LoVo (cell line): ENCODE results near the gene PARD6A.
"Not testable (repeated sequence)": the region's sequence is repeated elsewhere in the genome, so short reads cannot be mapped to it uniquely, and the experiment has no call there.

Source experiments
- DNase-seq: peaks from one replicate; pipeline ENCODE4 v3.0.0-alpha.2; 2016; ENCODE audit warnings: low spot score

PARD6A gene

GRCh38 chr16:67685388-67686112, 24.8 kb downstream of the PARD6A start:
- DNase-seq, result no peak

- not testable (repeated sequence) for DNase-seq
Measured at GRCh38 chr16:67693517-67694285, 32.9 kb downstream of the PARD6A start.

GRCh38 chr16:67694611-67695010, 33.9 kb downstream of the PARD6A start:
- no peak for DNase-seq

DNA sequence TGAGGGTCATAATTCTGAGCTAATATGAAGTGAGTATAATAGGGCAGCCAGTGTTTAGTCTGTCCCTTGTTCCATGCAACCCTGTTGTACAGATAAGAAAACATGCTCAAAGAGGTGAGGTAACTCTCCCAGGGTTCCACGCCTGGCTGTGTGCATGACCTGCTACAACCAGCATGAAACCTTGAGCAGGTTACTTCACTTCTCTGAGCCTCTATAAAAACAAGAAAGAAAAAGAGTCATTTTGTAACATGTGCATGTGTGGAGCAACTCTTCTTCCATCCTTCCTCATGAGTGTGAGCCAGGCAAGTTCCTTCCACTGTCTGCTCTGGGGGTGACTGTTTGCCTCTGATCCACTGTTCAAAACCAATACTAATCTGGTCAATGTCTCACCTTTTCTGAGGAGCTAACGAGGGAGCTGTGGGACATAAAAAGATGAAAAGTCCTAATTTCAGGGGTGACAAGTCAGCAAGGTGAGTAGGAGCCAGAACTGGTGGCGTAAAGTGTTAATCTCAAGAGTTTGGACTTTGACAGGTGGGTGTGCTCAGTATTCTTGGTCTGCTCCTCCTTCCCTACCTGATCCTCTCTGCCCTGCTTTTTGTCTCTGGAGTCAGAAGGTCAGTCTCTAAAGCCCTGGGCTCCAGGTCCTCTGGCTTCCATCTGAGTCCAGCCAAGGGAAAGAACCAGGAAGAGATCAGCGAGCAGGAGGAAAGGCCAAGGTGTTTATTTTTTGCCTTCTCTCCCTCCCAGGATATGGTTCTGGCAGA, 36.8 kb downstream of the PARD6A start:
- DNase-seq, result no peak

DNA sequence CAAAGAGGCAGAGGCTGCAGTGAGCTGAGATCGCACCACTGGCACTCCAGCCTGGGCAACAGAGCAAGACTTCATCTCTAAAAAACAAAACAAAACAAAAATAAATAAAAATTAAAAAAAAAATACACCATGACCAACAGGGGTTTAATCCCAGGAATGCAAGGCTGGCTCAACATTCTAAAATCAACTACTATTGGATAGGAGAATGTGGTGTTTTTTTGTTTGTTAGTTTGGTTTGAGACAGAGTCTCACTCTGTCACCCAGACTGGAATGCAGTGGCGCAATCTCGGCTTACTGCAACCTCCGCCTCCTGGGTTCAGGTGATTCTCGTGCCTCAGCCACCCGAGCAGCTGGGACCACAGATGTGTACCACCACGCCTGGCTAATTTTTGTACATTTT, 38.5 kb downstream of the PARD6A start:
- no peak for DNase-seq

DNA sequence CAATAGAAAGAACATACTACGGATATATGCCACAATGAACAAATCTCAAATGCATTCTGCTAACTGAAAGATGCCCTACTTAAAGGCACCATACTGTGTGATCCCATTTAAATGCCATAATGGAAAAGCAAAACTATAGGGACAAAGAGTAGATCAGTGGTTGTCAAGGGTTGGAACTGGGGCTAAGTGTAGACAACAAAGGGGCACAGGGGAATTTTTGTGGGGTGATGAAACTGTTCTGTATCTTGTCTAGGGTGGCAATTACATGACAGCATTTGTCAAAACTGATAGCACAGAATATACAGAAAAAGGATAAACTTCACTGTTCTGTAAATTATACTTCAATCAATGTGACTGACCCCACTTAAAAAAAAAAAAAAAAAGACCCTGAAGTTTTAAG, 40.7 kb downstream of the PARD6A start:
- no peak for DNase-seq

GRCh38 chr16:67702130-67702529, 41.4 kb downstream of the PARD6A start:
- DNase-seq, result no peak

DNA sequence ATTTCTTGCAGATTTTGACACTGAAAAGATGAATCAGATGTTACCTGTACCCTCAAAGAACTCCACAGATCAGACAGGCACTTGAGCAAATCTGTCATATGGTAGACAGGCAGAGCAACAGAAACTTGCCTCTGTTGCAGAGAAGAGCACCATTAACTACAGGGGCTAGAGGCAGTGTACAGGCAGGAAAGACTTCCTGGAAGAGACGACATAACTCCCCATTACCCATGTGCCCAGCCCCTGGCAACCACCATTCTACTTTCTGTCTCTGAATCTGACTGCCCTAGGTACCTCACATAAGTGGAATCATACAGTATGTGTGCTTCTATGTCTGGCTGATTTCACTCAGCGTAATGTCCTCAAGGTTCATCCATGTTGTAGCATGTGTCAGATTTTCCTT, 42.9 kb downstream of the PARD6A start:
- DNase-seq, result no peak

DNA sequence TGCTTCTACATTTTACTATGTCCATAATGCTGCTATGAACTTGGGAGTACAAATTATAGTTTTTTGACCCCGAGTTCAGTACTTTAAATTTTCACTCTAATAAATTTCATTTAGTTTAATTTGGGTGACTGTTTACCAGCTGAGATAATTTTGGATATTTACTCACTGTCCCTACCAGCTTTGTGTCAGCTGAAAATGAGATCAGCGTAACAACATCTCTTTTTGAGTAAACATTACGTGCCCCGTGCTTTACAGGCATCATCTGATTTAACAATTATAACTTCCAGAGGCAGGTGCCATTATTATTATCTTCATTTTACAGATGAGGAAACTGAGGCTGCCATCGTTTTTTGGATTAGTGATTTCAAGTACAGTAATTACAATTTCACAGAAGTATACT, 43.4 kb downstream of the PARD6A start:
- no peak for DNase-seq

DNA sequence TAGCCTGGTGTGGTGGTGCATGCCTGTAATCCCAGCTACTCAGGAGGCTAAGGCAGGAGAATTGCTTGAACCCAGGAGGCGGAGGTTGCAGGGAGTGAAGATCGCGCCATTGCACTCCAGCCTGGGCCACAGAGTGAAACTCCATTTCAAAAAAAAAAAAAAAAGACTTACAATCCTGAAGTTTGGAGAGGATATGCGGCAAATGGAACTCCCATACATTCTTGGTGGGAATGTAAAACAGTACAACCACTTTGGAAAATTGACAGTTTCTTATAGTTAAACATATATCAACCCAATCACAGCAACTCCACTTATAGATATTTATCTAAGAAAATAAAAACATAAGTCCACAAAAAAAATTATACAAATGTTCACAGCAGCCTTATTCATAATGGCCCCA, 46.5 kb downstream of the PARD6A start:
- DNase-seq, result no peak

DNA sequence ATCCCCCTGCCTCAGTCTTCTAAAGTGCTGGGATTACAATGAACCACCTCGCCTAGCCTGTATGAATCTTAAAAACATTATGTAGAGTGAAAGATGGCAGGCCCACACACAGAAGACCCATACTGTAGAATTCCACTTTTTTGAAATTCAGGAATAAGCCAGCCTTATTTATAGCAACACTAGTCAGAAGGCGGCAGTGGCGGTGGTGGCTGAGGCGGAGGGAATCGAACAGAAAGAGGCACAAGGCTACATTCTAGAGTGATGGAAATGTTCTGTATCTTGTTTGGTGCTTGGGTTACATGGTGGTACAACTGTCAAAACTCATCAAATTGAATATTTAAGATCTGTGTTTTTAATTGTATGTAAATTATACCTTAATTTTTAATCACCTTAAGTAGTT, 47.0 kb downstream of the PARD6A start:
- DNase-seq, result no peak

GRCh38 chr16:67708368-67708771, 47.6 kb downstream of the PARD6A start:
- DNase-seq, result no peak

- DNase-seq, result no peak
Measured at GRCh38 chr16:67709050-67709449, 48.3 kb downstream of the PARD6A start.

DNA sequence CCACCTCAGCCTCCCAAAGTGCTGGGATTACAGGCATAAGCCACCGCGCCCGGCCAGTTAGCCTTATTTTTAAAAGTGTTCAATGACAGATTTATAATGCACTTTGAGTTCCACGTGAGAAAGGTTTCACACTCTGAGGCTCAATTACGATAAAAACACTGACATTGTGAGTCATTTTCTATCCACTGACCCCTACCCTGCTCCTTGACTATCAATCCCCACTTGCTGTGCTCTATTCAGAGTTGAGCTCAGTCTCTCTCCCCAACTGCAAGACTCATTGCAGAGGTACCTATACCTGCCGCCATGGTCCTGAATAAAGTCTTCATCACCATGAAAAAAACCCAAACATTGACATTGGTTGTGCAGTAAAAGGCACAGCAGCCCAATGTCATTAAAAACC, 49.8 kb downstream of the PARD6A start:
- DNase-seq, result no peak
